Measurements from ENCODE around the gene CCDC59.
A peak's percentile ranks its signal among the peaks of the same experiment; 100 is the strongest.
"Not testable (repeated sequence)": the region's sequence is repeated elsewhere in the genome, so short reads cannot be mapped to it uniquely, and the experiment has no call there.

The CCDC59 gene, protein sequence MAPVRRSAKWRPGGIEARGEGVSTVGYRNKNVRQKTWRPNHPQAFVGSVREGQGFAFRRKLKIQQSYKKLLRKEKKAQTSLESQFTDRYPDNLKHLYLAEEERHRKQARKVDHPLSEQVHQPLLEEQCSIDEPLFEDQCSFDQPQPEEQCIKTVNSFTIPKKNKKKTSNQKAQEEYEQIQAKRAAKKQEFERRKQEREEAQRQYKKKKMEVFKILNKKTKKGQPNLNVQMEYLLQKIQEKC

DNA sequence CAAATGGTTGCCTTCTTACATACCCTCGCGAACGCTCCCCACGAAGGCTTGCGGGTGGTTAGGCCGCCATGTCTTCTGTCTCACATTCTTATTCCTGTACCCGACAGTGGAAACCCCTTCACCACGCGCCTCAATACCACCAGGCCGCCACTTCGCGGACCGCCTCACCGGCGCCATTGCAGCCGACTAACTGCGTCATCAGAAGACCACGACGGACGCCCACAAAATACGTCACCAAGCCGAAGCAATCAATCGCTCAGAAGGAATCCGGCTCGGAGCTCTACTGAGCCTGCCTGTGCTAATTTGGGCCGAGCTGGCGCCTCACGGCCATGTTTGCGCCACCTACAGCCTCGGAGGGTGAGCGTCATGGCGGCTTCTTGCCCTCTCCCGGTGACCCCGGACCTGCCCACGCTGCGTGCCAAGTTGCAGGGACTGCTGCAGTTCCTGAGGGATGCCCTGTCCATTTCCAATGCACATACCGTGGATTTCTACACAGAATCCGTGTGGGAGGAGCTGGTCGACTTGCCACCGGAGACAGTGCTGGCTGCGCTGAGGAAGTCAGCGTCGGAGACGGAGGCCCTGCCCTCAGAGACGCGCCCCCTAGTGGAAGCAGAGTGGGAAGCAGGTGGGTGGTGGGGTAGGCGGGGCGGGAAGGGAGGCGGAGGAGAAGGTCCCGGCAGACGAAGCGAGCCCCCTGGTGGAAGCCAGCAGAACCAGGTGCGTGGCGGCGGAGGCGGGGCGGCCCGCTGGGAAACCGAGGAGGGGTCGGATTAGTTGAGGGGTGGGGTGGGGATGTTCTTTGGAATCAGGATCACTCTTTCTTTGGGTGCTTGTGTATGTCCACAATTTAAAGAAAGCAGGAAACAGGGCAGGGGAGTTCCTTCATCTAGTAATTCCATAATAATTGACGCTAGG is at the start of gene CCDC59, which contains the start of gene METTL25:
Gene CCDC59, minus strand, starts transcription at position 188 of the 915 bp plus-strand sequence. Its CDS starts 11 bp downstream, at position 177.
Gene METTL25, plus strand, starts transcription at position 330 of the 915 bp plus-strand sequence. Its CDS starts 37 bp downstream, at position 367.
- peak; percentile 92 for DNase-seq (ENCODE audit: low spot score)

DNA sequence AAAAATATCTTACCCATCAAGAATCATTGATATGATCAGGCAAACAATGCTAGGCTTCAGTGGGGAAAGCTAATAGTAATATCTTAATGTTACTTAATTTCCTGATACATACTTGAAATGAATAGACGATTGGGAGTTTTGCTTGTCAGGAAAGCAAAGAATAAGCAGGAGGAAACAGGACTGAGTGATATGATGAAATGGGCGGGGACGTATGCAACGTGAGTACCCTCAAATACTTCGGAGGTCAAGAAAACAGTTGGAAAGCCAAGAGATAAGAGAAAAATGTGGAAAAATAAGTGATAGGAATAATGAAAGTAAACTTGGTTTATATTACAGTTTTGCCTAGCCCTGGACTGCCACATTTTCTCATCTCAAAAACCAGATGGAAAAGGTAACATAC is 49.3 kb upstream of the CCDC59 start:
- no peak for DNase-seq (ENCODE audit: low spot score)

DNA sequence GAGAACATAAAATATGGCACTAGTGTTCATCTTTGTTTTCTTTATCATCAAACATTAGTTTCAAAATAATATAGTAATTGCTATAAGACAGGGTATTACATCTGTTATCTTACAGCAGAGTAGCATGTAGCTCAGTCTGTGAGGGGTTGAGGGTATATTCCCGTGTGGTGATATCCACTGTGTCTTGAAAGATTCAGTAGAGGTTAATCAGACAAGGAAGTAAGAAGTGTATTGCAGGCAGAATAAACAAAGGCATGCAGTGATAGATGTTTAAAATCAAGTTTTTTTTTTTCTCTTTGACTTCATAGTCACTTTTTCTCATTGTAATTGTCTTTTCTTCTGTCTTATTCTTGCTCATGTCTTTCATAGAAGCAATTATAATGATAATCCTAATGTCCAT is 48.5 kb upstream of the CCDC59 start:
- DNase-seq (ENCODE audit: low spot score), result no peak

DNA sequence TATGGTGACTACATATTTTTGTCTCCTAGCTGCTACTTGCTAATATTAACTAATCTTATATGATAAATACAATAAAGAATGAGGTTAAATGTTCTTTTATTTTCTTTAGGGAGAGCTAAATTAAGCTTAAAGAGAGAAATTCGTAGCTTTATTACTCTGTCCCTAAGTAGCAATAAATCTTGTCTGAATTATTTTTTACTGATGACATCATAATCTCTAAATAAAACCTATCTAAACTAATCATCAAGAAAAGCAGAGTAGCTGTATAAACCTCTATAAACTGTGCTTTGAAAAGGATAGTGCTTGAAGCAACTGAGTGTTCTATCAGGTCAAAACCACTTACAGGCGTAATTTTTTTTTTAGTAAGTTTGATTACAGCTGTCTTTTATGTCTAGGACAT is 42.6 kb upstream of the CCDC59 start:
- no peak for DNase-seq (ENCODE audit: low spot score)

DNA sequence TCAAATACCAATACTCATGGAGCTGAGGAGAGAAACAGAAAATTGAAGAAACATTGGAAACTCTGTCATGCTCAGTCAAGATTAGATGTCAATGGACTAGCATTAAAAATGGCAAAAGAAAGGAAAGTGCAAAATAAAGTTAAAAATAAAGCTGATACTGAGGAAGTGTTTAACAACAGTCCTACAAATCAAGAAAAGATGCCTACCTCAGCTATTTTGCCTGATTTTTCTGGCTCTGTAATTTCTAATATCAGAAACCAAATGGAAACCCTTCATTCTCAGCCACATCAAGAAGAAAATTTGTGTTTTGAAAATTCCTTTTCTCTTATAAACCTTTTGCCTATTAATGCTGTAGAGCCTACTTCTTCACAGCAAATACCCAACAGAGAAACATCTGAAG is 40.7 kb upstream of the CCDC59 start:
- DNase-seq (ENCODE audit: low spot score), result no peak

DNA sequence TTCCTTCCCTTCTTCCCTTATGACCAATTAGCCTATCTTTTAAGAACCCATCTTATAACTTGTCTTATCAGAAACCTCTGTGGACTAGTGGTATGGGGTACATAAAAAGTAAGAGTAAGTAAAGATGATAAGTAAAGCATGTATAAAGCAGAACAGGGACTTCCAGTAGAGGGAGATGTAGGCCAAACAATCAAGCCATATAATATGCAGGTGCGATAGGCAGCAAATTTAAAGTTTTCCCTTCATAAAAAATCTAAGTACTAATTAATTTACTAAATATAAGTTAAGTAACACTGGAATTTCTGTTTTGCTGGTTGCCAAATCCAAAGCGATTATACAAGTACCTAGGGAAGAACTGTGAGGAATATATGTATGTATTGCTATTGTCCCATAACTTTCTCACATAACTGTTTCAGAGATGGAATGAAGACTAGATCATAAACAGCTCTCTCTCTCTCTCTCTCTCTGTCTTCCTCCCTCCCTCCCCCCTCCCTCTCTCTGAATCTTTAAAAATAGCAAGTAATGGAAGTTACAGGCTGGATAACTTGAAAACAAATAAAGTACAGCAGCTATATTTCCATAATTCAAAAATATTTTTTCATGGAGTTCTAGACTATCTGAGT is 25.9 kb upstream of the CCDC59 start:
- DNase-seq (ENCODE audit: low spot score), result peak; percentile 28

DNA sequence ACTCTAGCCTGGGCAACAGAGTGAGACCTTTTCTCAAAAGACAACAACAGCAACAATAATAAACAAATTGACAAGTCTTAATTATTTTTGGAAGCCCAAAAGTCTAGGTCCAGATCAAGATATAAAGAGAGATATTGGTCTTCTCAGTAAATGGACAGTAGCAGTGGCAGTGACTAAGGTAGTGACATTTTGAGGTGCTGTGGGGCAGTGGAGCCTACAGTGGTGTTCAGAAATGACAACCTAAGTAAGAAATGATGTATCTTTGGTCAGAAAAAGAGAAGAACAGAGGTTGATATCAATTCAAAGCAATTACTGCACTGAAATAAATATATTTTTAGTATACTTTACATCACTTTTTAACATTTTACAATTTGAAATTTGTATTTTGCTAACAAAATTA is 20.8 kb upstream of the CCDC59 start:
- DNase-seq (ENCODE audit: low spot score), result no peak

DNA sequence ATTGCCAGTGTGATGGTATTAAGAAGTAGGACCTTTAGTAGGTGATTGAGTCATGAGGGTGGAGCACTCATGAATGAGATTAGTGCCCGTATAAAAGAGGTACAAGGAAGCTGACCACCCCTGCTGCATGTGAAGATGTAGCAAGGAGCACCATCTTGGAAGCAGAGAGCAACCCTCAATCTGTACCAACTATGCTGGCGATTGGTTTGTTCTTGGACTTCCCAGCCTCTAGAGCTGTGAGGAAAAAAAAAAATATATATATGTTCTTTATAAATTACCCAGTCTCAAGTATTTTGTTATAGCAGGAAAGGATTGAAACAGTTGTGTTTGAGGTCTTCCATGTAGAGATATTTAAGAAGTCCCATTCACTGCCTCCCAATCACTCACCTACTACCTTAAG is 17.0 kb upstream of the CCDC59 start:
- no peak for DNase-seq (ENCODE audit: low spot score)

DNA sequence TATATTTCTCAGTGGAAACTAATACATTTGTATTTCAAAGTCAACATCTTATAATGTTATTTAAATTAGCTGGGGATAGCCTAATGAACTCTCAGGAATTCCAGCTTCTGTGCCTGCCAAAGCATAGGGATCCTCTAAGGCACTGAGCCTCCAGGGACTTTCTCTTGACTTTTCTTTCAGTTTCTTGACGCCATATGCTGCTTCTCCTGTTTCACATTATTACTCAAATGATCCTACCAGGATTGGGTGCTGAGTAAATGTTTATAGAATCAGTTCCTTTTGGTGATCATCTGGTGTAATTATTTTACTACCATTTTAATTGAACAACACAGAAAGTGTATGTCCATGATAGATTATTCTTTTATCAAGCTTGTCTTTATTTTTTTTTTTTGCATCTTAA is 8.0 kb upstream of the CCDC59 start:
- DNase-seq (ENCODE audit: low spot score), result no peak

DNA sequence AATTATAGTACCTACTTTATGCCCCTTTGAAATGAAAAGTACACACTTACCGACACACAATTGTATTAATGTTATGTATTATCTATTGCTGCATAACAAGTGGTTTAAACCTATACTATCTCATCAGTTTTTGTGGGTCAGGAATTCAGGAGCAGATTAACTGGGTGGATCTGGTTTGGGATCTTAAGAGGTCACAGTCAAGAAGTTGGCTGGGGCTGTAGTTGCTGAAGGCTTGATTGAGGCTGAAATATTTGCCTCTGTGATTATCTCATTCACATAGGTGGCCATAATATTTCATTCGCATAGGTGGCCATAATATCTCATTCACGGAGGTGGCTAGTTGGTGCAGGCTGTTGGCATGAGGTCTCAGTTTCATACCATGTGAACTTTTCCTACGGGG is 5.8 kb upstream of the CCDC59 start:
- DNase-seq (ENCODE audit: low spot score), result no peak

DNA sequence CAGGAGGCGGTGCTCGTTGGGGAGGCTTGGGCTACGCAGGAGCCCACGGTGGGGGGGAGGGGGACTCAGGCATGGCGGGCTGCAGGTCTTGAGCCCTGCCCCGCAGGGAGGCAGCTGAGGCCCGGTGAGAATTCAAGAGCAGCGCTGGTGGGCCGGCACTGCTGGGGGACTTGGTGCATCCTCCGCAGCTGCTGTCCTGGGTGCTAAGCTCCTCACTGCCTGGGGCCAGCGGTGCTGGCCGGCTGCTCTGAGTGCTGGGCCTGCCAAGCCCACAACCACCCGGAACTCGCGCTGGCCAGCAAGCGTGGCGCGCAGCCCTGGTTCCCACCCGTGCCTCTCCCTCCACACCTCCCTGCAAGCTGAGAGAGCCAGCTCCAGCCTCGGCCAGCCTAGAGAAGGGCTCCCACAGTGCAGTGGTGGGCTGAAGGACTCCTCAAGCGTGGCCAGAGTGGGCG is 3.3 kb upstream of the CCDC59 start:
- DNase-seq (ENCODE audit: low spot score), result no peak

DNA sequence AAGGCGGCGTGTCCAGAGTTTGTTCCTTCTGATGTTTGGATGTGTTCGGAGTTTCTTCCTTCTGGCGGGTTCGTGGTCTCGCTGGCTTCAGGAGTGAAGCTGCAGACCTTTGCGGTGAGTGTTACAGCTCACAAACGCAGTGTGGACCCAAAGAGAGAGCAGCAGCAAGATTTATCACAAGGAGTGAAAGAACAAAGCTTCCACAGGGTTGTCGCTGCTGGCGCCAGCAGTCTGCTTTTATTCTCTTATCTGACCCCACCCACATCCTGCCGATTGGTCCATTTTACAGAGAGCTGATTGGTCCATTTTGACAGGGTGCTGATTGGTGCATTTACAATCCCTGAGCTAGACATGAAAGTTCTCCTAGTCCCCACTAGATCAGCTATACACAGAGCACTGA is 2.6 kb upstream of the CCDC59 start:
- not testable (repeated sequence) for DNase-seq (ENCODE audit: low spot score)

DNA sequence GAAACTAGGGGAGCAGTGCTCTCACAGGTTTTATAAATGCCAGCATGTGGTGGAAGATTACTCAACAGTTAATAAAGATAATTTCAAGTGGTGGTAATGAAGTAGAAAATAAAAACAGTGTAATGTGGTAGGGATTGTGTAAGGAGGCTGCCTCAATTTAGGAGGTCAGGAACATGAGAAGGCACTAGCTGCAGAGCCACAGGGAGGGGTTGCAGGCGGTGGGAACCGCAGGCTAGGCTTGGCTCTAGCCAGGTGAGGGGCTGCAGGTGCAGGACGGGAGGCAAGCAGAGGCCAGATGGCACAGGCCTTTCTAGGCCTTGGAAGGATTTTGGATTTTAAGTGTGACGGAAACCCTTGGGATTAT is 910 bp upstream of the CCDC59 start:
- DNase-seq (ENCODE audit: low spot score), result no peak

DNA sequence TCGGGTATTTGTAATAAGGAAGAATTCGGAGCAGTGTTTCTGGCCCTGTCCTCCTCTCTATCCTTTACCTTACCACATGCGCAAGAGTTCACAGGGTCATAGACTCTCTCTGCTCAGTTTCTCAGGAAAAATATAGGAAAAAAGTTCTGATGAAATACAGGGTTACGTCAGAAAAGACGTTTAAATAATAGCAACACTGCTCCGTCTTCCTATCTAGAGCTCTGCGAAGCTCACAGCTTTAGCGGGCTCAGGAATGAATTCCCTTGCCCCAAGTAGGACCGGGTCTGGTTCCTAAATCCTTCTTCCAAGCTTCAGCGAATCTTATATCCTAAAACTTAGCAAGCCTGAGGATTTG is 365 bp downstream of the CCDC59 start:
- peak; percentile 2 for DNase-seq (ENCODE audit: low spot score)

DNA sequence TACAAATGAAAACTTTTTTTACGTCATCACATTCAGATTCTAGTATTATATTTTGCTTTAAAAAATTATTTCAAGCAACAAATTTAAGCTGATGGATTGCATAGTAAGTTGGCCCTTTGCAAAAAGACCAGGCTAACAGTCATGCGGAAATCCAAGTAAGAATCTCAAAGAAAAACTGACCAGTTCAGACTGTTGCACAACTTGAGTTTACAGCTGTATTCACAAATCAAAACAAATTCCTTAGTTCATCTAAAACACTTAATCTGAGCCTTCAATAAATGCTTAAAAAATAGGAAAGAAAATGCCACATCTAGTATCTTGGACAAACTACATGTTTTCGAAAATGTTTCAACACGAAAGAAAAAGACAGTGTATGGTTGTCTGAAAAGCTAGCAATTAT is 847 bp downstream of the CCDC59 start:
- no peak for DNase-seq (ENCODE audit: low spot score)

DNA sequence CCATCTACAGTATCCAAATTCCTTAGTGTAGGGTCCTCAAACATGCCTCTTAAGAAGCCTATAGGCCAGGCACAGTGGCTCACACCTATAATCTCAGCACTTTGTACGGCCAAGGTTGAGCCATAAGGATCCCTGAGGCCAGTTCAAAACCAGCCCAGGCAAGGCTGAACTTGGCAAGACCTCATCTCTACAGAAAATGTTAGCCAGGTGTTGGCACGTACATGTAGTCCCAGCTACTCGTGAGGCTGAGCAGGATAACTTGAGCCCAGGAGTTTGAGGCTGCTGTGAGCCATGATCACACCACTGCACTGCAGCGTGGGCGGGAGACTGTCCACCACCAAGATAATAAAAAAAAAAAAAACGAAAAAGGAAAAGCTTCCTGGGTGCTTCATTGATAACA is 6.8 kb downstream of the CCDC59 start:
- DNase-seq (ENCODE audit: low spot score), result no peak

DNA sequence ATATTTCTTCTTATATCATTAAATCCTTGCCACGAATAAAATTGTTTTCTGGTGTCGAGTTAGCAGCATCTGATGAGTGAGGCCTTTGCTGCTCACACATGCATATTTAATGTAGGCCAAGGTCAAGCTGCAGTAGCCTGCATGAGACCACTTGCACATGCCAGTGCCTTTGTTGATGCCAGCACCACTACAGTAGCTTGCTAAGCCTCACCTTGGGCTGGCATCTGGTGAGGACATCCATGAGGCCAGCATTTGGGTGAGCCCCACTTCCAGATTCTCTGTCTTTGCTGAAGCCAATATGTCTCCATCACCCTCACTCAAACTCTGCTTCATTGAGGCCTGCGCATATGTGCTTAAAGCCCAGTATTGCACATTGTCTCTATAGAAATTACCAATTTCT is 8.0 kb downstream of the CCDC59 start:
- DNase-seq (ENCODE audit: low spot score), result no peak

DNA sequence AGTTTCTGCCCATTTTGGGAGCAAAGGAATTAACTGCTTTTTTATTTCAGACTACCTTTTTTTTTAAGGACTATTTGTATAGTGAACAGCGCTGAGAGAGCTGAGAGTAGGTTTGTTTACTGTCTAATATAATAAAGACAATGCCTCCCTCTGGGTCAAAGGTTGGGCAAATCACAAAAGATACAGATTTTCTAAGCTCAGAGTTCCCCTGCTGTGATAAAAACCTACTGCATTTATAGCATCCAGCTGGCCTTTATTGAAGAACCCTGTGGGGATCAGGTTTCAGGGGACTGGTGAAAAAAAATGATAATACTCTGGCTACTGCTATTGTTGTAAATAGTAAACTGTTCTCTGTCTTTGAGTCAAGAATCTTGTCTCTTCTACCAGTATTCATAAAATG is 28.7 kb downstream of the CCDC59 start:
- DNase-seq (ENCODE audit: low spot score), result no peak

DNA sequence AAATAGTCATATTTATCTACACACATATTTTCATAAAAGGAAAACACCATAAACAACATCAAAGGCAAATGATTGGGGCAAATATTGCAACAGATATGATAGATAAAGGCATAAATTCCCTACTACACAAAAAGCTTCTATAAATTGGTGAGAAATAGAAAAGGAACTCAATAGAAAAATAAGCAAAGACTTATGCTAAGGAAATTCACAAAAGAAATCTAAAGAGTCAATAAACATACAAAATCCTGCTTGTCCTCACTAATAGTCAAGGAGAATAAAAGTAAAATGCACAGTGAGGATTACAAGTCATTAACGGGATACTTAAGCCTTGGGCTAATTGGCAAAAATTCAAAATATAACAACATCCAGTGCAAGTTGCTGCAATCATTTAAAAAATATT is 30.3 kb downstream of the CCDC59 start:
- no peak for DNase-seq (ENCODE audit: low spot score)

DNA sequence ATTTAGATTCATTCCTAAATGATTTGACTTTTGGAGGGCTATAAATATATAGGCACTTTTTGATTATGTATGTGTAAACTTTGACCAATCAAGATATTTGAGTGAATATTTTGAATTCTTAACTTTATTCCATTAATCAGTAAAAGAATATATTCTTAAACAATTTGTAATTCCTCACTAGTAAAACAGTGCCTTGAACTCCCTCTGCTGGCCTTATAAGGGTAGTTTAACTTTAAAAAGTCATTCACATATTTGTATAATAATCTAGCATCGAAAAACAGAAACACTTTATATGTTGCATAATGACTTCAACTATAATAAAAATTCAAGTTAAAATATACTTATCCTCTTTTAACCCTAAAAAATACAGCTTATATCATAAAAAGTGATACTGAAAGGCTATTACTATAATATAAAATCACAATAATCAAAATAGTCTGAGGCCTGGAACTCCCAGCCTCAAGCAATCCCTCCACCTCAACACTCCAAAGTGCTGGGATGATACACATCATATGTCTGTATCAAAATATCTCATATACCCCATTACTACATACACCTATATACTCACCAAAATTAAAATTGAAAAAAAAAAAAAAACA is 31.2 kb downstream of the CCDC59 start:
- DNase-seq (ENCODE audit: low spot score), result peak; percentile 13

DNA sequence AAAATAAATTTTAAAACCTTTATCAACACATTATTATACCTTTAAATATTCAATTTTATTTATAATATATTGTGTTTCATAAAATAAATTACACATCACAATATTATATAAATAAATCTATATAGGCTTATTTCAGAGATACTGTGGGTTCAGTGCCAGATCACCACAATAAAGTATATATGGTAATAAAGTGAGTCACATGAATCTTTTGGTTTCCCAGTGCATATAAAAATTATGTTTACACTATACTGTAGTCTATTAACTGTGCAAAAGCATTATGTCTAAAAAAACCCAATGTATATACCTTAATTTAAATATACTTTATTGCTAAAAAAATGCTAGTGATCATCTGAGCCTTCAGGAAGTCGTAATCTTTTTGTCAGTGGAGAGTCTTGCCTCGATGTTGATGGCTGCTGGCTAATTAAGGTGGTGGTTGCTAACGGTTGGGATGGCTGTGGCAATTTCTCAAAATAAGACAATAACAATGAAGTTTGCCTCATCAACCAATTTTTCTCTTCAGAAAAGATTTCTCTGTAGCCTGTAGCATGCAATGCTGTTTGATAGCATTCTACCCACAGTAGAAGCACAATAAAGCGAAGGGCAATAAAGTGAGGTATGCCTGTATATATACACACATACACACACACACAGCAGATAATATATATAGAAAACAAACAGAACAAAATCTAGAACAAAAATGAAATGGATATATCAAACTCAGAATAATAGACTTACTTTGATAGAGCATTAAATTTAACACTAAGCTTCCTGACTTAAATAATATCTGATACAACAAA is 32.4 kb downstream of the CCDC59 start:
- no peak for DNase-seq (ENCODE audit: low spot score)

DNA sequence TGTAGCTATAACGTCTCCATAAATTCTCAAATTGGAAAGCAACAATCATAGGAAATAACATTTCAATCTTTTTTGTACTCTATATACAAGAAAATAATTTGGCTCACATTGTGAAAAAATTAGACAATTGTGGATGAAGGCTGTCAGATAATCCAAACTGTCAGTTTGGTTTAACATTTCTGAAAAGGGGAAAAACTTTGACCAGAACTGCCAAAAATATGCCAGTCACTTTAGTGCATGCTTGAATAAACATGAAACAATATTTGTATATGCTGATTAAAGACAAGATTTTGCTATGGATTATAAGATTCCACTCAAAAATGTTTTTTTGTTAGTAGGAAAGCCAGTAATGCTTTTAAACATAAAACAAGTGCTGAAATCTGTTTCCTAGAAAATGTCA is 38.9 kb downstream of the CCDC59 start:
- DNase-seq (ENCODE audit: low spot score), result no peak

Measured in kidney capillary endothelial cell (primary cell).